Mucosa of rectum (tissue), 2 donors: Measurements from ENCODE around the gene TNNT3.

Experiments
- H3K27ac ChIP-seq, 2 donors: one replicate each; pipeline ENCODE4 v1.7.0; 2013; ENCODE audit warnings: inconsistent platforms in 2 of 2, low read depth in 2 of 2, low read length in 2 of 2
- H3K27me3 ChIP-seq, 2 donors: one replicate each; pipeline ENCODE4 v1.7.0; 2013; ENCODE audit warnings: low read length in 2 of 2; ENCODE audit not compliant: control insufficient read depth in 2 of 2, insufficient read depth in 2 of 2
- H3K36me3 ChIP-seq, 2 donors: one replicate each; pipeline ENCODE4 v1.7.0; 2013; ENCODE audit warnings: low read length in 2 of 2; ENCODE audit not compliant: control insufficient read depth in 2 of 2, insufficient read depth in 2 of 2
- H3K4me1 ChIP-seq, 2 donors: one replicate each; pipeline ENCODE4 v1.7.0; 2013; ENCODE audit warnings: low read length in 2 of 2, mild to moderate bottlenecking in 1 of 2; ENCODE audit not compliant: control insufficient read depth in 2 of 2, insufficient read depth in 2 of 2
- H3K4me3 ChIP-seq, 2 donors: one replicate each; pipeline ENCODE4 v1.7.0; 2013; ENCODE audit warnings: low read length in 2 of 2
- H3K9ac ChIP-seq, 2 donors: one replicate each; pipeline ENCODE4 v1.7.0; 2013; ENCODE audit warnings: low read length in 2 of 2, low read depth in 1 of 2, mild to moderate bottlenecking in 1 of 2
- H3K9me3 ChIP-seq, 2 donors: one replicate each; pipeline ENCODE4 v1.7.0; 2013; ENCODE audit warnings: low read length in 2 of 2; ENCODE audit not compliant: control insufficient read depth in 2 of 2
- donor health status: healthy.
- donor health status: Normal muscosa, but diverticular disease.

Gene TNNT3

DNA sequence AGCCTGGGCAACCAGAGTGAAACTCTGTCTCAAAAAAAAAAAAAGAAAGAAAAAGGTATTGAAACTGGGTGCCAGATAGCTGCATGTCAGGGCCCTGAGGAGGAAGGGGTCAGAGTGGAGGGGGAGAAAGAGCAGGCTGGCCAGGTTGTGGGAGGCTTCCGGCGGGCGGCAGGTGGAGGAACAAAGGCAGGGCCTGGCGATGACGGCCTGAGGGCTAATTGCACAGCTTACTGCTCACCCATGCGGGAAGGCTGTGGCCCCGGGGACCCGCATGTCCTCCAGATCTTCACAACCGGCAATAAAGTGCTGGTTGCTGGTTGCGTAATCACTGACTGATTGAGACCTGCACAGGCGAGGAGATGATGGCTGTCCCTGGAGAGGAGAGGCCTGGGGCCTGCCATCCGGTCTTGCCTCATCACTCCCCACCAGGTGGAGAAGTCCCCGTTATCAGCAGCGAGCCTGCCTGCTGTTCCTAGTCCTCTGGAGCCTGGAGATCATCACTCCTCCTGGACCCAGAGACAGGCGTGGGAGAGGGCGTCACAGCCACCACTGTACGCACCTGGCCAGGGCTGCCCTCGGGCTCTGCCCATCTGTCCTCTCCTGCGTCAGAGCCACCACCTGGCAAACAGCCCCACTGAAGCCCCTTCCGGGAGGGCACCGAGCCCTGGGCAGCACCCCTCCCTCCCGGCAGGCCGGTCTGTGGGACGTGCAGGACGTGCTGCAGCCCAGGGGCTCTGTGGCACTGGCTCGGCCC is 59.4 kb downstream of the TNNT3 start:
- Histone ChIP-seq H3K27me3 (no peaks in the 10 kb centered on the region), H3K4me3 (no peak overlapping the region), H3K9ac (no peak overlapping the region), H3K36me3 (no peaks in the 10 kb centered on the region), H3K9me3 (no peaks in the 10 kb centered on the region), H3K4me1 (no peaks in the 10 kb centered on the region), H3K27ac (no peak overlapping the region)

DNA sequence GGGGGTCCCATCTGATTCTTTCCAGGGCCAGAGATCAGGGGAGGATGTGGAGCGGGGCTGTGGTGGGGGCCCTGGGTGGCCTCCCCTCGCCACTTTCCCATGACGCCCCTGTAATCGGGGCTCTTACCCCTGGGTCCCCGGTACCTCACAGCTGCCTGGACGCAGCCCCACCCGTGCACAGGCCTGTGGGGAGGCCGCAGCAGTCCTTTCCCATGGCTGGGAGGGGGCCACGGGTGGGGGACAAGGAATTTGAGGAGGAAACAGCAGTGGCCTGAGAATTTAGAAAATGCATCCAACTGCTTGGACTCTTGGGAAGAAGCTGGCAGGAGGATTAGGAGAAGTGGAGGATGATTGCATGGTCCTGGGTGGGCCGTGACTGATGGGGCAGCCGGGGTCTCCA is 60.1 kb downstream of the TNNT3 start:
- no peaks in the 10 kb centered on the region for H3K4me1 ChIP-seq
- no peaks in the 10 kb centered on the region for H3K9me3 ChIP-seq
- no peaks in the 10 kb centered on the region for H3K27me3 ChIP-seq
- no peak overlapping the region for H3K4me3 ChIP-seq
- H3K27ac ChIP-seq = no peak overlapping the region
- H3K36me3 ChIP-seq = no peaks in the 10 kb centered on the region
- no peak overlapping the region for H3K9ac ChIP-seq

DNA sequence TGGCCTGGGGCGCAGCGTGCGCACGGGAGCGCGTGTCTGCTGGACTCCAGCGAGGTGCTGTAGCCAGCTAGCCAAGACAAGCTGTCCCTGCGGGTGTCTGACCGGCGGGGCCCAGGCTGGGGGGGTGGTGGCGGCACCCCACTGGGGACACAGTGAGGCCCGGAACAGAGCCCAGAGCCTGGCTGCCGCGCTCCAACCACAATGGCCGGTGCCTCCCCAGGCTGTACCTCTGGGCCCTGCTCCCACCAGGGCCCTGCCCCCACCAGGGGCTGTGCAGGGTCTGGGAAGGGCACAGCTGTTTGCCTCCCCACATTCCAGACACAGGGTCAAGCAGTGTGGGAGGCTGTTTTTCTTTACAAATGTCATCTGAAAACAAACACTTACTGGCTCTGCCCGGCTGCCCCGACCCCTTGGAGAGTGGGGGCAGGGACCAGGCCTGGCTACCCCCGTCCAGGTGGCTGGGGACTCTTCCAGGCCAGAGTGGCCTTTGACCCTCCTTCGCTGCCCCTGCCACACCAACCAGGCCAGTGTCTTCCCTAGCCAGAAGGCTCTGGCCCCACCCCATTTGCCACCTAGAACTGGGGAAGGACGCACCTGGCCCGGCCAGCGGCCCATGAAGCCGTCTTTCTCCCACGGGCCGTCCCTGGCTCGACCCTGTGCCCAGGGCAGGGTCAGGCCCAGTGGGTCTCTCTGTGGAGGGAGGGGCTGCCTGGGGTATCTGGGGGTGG is 63.5 kb downstream of the TNNT3 start:
- no peak overlapping the region for H3K4me3 ChIP-seq
- no peak overlapping the region for H3K27ac ChIP-seq
- no peak overlapping the region for H3K9ac ChIP-seq
- H3K27me3 ChIP-seq = no peaks in the 10 kb centered on the region
- no peaks in the 10 kb centered on the region for H3K36me3 ChIP-seq
- no peaks in the 10 kb centered on the region for H3K9me3 ChIP-seq
- H3K4me1 ChIP-seq = no peaks in the 10 kb centered on the region

DNA sequence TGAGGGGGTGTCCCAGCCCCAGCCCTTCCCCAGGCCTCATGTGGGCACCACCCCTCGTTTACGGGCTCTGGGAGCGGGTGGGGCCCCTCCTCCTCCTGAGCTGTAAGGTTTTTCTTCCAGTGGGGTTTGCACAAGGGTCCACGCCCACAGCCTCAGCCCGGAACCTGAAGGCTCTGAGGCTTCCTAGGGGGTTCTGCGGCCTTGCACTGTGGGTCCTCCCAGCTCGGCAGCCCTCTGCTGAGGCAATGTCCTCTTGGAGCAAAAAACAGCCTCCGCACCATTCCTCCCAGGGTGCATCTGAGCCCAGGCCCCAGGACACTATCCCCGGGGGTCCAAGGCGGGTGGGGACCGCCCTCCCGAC is 64.1 kb downstream of the TNNT3 start:
- no peak overlapping the region for H3K9ac ChIP-seq
- H3K27me3 ChIP-seq = no peaks in the 10 kb centered on the region
- no peaks in the 10 kb centered on the region for H3K9me3 ChIP-seq
- H3K36me3 ChIP-seq = no peaks in the 10 kb centered on the region
- no peak overlapping the region for H3K27ac ChIP-seq
- H3K4me3 ChIP-seq = no peak overlapping the region
- no peaks in the 10 kb centered on the region for H3K4me1 ChIP-seq

DNA sequence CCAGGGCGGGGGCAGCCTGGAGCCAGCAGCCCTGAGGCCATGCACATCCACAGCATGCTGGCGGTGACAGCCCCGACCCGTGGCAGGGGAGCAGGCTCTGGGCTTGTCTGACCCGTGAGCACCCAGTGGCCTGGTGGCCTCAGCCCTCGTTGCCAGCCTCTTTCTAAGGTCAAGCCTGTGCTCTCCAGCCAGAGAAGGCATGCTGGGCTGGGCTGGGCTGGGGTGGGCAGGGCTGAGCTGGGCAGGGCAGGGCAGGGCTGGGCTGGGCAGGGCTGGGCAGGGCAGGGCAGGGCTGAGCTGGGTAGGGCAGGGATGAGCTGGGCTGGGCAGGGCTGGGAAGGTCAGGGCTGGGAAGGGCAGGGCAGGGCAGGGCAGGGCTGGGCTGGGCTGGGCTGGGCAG is 67.5 kb downstream of the TNNT3 start:
- Histone ChIP-seq H3K9ac (no peak overlapping the region), H3K4me1 (no peaks in the 10 kb centered on the region), H3K27me3 (no peaks in the 10 kb centered on the region), H3K36me3 (no peaks in the 10 kb centered on the region), H3K9me3 (no peaks in the 10 kb centered on the region), H3K4me3 (no peak overlapping the region), H3K27ac (no peak overlapping the region)

DNA sequence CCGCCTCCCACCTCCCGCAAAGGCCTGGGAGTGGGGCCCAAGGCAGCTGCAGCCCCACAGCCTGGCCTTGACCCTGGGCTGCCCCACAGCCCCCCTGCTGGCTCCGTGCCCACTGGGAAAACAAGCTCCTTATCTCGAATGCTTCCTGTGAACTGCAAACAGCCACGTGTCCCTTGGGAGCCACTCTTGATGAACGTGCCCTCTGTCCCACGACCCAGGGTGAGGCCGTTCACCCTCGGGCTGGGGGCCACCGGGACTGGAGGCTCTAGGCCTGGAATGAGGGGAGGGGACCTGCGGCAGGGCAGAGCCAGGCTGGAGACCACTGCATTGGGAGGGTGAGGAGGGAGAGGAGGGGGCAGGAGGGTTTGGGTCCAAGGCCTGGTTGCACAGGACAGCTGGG is 68.7 kb downstream of the TNNT3 start:
- H3K27ac ChIP-seq = no peak overlapping the region
- H3K9ac ChIP-seq = no peak overlapping the region
- H3K36me3 ChIP-seq = no peaks in the 10 kb centered on the region
- H3K27me3 ChIP-seq = no peaks in the 10 kb centered on the region
- H3K9me3 ChIP-seq = no peaks in the 10 kb centered on the region
- no peaks in the 10 kb centered on the region for H3K4me1 ChIP-seq
- no peak overlapping the region for H3K4me3 ChIP-seq
